GM06990 (cell line): Measurements from ENCODE around the gene SLC43A2.

ENCODE experiments used
- DNase-seq: peaks from one replicate; pipeline ENCODE4 v3.0.0-alpha.2; 2011; ENCODE audit not compliant: insufficient read length; ENCODE audit errors: extremely low read depth
- H3K27me3 ChIP-seq: replicated peaks from 2 replicates; pipeline ENCODE4 v1.6.0; 2011; ENCODE audit warnings: low read length; ENCODE audit not compliant: control insufficient read depth, insufficient read depth
- H3K36me3 ChIP-seq: 2 replicates; pipeline ENCODE4 v1.5.1; 2011; ENCODE audit warnings: low read length; ENCODE audit not compliant: control insufficient read depth, insufficient read depth
- H3K4me3 ChIP-seq: replicated peaks from 2 replicates; pipeline ENCODE4 v1.5.1; 2011; ENCODE audit warnings: low read depth, mild to moderate bottlenecking, control low read depth, low read length
- CTCF ChIP-seq: IDR thresholded peaks from 2 replicates; pipeline ENCODE4 v1.5.1; 2011; ENCODE audit warnings: low read length, control low read depth, mild to moderate bottlenecking, inconsistent platforms; ENCODE audit not compliant: insufficient read depth, poor library complexity, severe bottlenecking

SLC43A2 gene

DNA sequence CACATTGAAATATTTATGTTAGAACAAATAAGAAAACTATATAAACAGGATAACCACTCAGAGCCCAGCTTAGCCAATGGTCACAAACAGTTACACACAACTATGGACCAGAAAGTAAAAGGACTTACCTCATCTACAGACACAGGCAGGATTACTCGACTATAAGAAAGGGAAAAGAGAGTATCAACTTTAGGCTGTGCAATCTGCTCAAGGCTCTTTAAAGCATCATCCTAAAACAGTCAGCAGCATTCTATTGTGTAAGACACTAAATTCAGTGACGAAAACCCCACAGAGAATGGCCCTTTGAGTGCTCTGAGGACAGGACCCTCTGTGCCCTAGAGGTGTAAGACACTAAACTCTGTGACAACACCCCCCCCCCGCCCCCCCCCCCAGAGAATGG is 70.2 kb downstream of the SLC43A2 start:
- DNase-seq = no peak
- H3K36me3 ChIP-seq = peaks cover 10% of the 10 kb centered on the region
- no peaks in the 10 kb centered on the region for H3K27me3 ChIP-seq
- no peak overlapping the region for H3K4me3 ChIP-seq
- no peak for TF ChIP-seq CTCF

DNA sequence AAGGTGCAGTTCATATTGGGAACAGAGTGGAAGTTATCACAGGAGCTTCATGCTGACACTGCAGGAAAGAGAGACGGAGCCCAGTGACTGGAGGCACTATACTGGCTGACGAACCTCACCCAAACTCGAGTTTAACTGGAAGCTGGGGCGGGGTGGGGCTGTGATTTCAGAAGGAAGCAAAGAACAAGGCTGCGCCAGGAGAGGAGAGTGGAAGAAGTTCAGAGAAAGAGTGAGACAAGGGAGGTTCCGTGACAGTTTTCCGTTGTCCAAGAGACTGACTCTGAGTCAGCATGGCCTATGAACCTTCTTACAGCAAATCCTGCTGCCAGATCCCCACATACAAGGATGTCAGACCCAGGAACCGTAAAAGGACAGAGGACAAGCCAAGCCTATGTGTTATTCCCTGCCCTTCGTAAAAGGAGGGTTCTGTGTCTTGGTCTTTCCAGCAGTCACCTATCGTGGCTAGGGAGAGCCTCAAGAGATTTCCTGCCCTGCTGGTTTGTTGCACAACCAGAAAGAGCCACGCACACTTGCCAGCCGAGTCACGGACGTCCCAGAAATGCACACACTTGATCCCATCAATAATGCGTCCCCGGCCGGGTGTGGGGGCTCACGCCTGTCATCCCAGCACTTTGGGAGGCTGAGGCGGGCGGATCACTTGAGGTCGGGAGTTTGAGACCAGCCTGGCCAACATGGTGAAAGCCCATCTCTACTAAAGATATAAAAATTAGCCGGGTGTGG is 71.1 kb downstream of the SLC43A2 start:
- Histone ChIP-seq H3K36me3 (peaks cover 11% of the 10 kb centered on the region), H3K4me3 (no peak overlapping the region), H3K27me3 (no peaks in the 10 kb centered on the region)
- no peak for TF ChIP-seq CTCF
- DNase-seq = no peak

- peak; percentile 37 for DNase-seq
- no peak for TF ChIP-seq CTCF
- no peaks in the 10 kb centered on the region for H3K27me3 ChIP-seq
- peaks cover 17% of the 10 kb centered on the region for H3K36me3 ChIP-seq
- no peak overlapping the region for H3K4me3 ChIP-seq
These were observed 72.8 kb downstream of the SLC43A2 start for GRCh38 chr17:1555651-1556471.

DNA sequence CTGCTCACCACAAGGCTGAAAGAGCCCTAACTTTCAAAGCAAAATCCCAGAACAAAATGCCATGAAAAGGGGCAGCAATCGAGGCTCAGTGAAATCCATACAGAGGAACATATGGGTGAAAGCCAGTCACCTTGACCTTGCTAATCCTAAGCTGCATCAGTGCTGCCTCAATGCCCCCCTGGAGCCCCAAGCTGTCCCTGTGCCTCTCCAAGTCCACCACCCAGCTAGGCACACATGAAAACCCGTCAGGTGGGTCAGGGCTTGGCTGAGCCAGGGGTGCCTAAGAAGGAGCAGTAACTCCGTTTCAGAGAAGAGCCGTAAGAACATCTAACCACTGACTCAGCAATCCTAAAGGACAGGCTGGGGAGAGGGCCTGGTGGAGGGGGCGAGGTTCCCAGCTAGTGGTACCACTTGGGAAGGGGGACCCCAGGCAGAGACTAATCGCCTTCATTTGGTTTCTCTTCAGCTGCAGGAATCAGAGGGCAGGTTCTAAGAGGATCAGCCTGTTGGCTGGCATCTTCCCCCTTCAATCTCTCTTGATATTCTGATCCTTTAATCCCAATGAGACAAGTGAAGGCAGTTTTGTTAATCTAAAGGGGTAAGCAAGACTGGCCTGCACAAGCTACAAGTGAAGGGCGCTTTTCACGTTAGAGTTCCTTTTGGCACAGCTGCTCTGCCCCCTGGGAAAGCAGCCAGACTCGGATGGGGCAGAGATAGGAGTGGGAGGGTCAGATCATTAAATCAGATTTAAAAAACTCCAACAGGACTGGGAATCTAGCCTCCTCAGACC is 73.7 kb downstream of the SLC43A2 start:
- DNase-seq = no peak
- no peak overlapping the region for H3K4me3 ChIP-seq
- TF ChIP-seq CTCF = no peak
- H3K27me3 ChIP-seq = no peaks in the 10 kb centered on the region
- peaks cover 24% of the 10 kb centered on the region for H3K36me3 ChIP-seq

GRCh38 chr17:1553354-1554266 is 75.0 kb downstream of the SLC43A2 start:
- Histone ChIP-seq H3K36me3 (peaks cover 25% of the 10 kb centered on the region), H3K4me3 (no peak overlapping the region), H3K27me3 (no peaks in the 10 kb centered on the region)
- DNase-seq = no peak
- TF ChIP-seq CTCF = no peak
